Measurements from ENCODE around the gene DNASE1L2. TPM values are rescaled to one million over a fixed set of nuclear protein-coding genes. Genes with fewer than 3 reads are reported as not detected.

DNASE1L2 gene
- total and polyA plus RNA-seq, 4 donors: 0.13 to 0.67 (median 0.28) TPM

- TF ChIP-seq REST (IDR thresholded peaks at IDR 0.05): no peak
- no peak for TF ChIP-seq SP1 (IDR thresholded peaks at IDR 0.05)
These were observed 7.5 kb downstream of the DNASE1L2 start (continued) for GRCh38 chr16:2243781-2244180.

- no peak for TF ChIP-seq GABPA (IDR thresholded peaks at IDR 0.05 in 1 of 2, conservative IDR thresholded peaks at IDR 0.05 in 1 of 2)
- TF ChIP-seq, protein P1, sequence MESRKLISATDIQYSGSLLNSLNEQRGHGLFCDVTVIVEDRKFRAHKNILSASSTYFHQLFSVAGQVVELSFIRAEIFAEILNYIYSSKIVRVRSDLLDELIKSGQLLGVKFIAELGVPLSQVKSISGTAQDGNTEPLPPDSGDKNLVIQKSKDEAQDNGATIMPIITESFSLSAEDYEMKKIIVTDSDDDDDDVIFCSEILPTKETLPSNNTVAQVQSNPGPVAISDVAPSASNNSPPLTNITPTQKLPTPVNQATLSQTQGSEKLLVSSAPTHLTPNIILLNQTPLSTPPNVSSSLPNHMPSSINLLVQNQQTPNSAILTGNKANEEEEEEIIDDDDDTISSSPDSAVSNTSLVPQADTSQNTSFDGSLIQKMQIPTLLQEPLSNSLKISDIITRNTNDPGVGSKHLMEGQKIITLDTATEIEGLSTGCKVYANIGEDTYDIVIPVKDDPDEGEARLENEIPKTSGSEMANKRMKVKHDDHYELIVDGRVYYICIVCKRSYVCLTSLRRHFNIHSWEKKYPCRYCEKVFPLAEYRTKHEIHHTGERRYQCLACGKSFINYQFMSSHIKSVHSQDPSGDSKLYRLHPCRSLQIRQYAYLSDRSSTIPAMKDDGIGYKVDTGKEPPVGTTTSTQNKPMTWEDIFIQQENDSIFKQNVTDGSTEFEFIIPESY (IDR thresholded peaks at IDR 0.05): no peak
- TF ChIP-seq HNF4G (IDR thresholded peaks at IDR 0.05): no peak
- TF ChIP-seq FOXA2 (IDR thresholded peaks at IDR 0.05): no peak
- no peak for TF ChIP-seq EGR1 (IDR thresholded peaks at IDR 0.05; ENCODE audit: low read depth in 2 of 2)
- TF ChIP-seq, protein P2, sequence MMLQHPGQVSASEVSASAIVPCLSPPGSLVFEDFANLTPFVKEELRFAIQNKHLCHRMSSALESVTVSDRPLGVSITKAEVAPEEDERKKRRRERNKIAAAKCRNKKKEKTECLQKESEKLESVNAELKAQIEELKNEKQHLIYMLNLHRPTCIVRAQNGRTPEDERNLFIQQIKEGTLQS (IDR thresholded peaks at IDR 0.05): no peak
- no peak for TF ChIP-seq NR2F2 (IDR thresholded peaks at IDR 0.05)
- TF ChIP-seq YY1 (IDR thresholded peaks at IDR 0.05): no peak
- no peak for TF ChIP-seq HNF4A (conservative IDR thresholded peaks at IDR 0.05)
- no peaks in the 10 kb centered on the region for H3K27me3 ChIP-seq (ENCODE audit: control insufficient read depth in 4 of 4, insufficient read depth in 4 of 4, low read length in 3 of 4)
- H3K27ac ChIP-seq (ENCODE audit: low read depth in 1 of 2, low read length in 2 of 2): no peak overlapping the region
- no peaks in the 10 kb centered on the region for H3K9me3 ChIP-seq (ENCODE audit: control insufficient read depth in 4 of 4, low read length in 3 of 4)
- 88% methylated on average over 17 of the region's 17 CpGs for WGBS
- peaks cover 13 to 52% (median 32%) of the 10 kb centered on the region in 4 donors for H3K36me3 ChIP-seq (ENCODE audit: control insufficient read depth in 4 of 4, insufficient read depth in 3 of 4, low read depth in 1 of 4, low read length in 3 of 4)
- no peak overlapping the region for H3K9ac ChIP-seq (ENCODE audit: low read depth in 1 of 2, low read length in 2 of 2)
- H3K4me1 ChIP-seq (ENCODE audit: control insufficient read depth in 4 of 4, insufficient read depth in 4 of 4, low read length in 3 of 4): peaks cover 0 to 7% (median 6%) of the 10 kb centered on the region in 4 donors
- DNase-seq (ENCODE audit: low spot score): no peak
- H3K4me3 ChIP-seq (ENCODE audit: low read depth in 1 of 3, low read length in 3 of 3): no peak overlapping the region
These were observed 8.1 kb downstream of the DNASE1L2 start for GRCh38 chr16:2244301-2244700.

- DNase-seq (ENCODE audit: low spot score): no peak
- Histone ChIP-seq H3K4me1 (ENCODE audit: control insufficient read depth in 4 of 4, insufficient read depth in 4 of 4, low read length in 3 of 4) (peaks cover under 1 to 13% (median 8%) of the 10 kb centered on the region in 4 donors), H3K9me3 (ENCODE audit: control insufficient read depth in 4 of 4, low read length in 3 of 4) (no peaks in the 10 kb centered on the region), H3K27ac (ENCODE audit: low read depth in 1 of 2, low read length in 2 of 2) (no peak overlapping the region), H3K4me3 (ENCODE audit: low read depth in 1 of 3, low read length in 3 of 3) (no peak overlapping the region), H3K27me3 (ENCODE audit: control insufficient read depth in 4 of 4, insufficient read depth in 4 of 4, low read length in 3 of 4) (no peaks in the 10 kb centered on the region), H3K9ac (ENCODE audit: low read depth in 1 of 2, low read length in 2 of 2) (no peak overlapping the region), H3K36me3 (ENCODE audit: control insufficient read depth in 4 of 4, insufficient read depth in 3 of 4, low read depth in 1 of 4, low read length in 3 of 4) (peaks cover 13 to 46% (median 32%) of the 10 kb centered on the region in 4 donors)
- 97% methylated on average over 30 of the region's 30 CpGs for WGBS
- TF ChIP-seq JUND (IDR thresholded peaks at IDR 0.05) (no peak), RAD21 (IDR thresholded peaks at IDR 0.05) (no peak), CTCF (IDR thresholded peaks at IDR 0.05; ENCODE audit: low read depth, low read length, missing input control) (no peak), SP1 (IDR thresholded peaks at IDR 0.05) (no peak), MAX (IDR thresholded peaks at IDR 0.05) (no peak), YY1 (IDR thresholded peaks at IDR 0.05) (no peak), FOXA1 (IDR thresholded peaks at IDR 0.05) (no peak), FOXA2 (IDR thresholded peaks at IDR 0.05) (no peak), TAF1 (conservative IDR thresholded peaks at IDR 0.05) (no peak), GABPA (IDR thresholded peaks at IDR 0.05 in 1 of 2, conservative IDR thresholded peaks at IDR 0.05 in 1 of 2) (no peak), HNF4A (conservative IDR thresholded peaks at IDR 0.05) (no peak), HNF4G (IDR thresholded peaks at IDR 0.05) (no peak)
- TF ChIP-seq, protein P1 (IDR thresholded peaks at IDR 0.05): no peak
- TF ChIP-seq, protein P2 (IDR thresholded peaks at IDR 0.05): no peak
These were observed 8.9 kb downstream of the DNASE1L2 start for GRCh38 chr16:2244926-2245795.

All from liver (tissue), 9 donors.